Activated CD4-positive, alpha-beta T cell treated with anti-CD3 and anti-CD28 coated beads, Interleukin-2, amount 50 U/mL, for 16 hours (primary cell): ENCODE measurements around the gene GLUD2.
A peak's percentile ranks its signal among the peaks of the same experiment; 100 is the strongest.
"Not testable (repeated sequence)": the region's sequence is repeated elsewhere in the genome, so short reads cannot be mapped to it uniquely, and the experiment has no call there.

ENCODE experiments used
- DNase-seq: peaks from one replicate; pipeline ENCODE4 v3.0.0-alpha.2; 2020

GLUD2 gene

DNA sequence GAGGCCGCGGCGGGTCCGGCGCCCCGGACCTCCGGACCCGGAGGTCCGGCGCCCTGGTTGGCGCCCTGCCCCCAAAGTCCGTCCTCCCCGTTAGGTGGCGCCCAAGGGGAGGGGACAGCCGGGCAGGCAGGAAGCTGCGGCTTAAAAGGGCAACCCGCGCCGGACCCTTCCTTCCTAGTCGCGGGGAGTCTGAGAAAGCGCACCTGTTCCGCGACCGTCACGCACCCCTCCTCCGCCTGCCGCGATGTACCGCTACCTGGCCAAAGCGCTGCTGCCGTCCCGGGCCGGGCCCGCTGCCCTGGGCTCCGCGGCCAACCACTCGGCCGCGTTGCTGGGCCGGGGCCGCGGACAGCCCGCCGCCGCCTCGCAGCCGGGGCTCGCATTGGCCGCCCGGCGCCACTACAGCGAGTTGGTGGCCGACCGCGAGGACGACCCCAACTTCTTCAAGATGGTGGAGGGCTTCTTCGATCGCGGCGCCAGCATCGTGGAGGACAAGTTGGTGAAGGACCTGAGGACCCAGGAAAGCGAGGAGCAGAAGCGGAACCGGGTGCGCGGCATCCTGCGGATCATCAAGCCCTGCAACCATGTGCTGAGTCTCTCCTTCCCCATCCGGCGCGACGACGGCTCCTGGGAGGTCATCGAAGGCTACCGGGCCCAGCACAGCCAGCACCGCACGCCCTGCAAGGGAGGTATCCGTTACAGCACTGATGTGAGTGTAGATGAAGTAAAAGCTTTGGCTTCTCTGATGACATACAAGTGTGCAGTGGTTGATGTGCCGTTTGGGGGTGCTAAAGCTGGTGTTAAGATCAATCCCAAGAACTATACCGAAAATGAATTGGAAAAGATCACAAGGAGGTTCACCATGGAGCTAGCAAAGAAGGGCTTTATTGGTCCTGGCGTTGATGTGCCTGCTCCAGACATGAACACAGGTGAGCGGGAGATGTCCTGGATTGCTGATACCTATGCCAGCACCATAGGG, at the start of gene GLUD2:
TSS of gene GLUD2 (plus strand) at position 170 of the 979 bp plus-strand sequence. CDS start at position 245, 75 bp downstream.
- DNase-seq: peak; percentile 16

DNA sequence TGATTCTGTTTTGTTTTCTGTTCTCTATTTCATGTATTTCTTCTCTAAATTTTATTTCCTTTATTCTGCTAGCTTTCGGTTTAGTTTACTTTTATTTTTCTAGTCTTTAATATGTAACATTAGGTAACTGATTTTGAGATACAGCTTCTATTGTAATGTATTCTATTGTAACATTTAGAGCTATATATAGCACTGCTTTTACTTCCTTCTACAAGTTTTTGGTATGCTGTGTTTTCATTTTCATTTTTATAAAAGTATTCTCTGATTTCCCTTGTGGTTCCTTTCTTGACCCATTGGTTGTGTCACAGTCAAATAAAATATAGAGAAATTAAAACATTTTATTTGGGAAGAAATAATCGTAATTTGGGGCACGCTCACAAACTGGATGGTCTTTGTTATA, 48.0 kb upstream of the GLUD2 start:
- DNase-seq: no peak

DNA sequence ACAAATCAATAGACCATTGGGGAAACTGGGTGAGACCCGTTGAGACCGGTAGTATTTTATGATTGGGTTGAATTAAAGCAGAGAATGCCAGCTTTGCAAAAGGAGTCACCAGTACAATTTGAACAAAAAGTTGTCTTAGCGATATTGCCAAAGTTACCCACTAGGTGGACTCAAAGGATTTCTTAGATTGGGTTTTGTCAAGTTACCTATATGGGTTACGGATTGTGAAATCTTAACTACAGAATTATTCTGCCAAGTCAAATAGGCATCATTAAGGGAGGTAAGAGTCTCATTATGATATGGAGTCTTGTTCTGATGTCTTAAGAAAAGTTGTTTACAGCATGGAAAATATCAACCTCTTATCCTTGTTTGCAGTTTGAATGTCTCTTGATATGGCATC, 46.8 kb upstream of the GLUD2 start:
- DNase-seq: peak; percentile 12

DNA sequence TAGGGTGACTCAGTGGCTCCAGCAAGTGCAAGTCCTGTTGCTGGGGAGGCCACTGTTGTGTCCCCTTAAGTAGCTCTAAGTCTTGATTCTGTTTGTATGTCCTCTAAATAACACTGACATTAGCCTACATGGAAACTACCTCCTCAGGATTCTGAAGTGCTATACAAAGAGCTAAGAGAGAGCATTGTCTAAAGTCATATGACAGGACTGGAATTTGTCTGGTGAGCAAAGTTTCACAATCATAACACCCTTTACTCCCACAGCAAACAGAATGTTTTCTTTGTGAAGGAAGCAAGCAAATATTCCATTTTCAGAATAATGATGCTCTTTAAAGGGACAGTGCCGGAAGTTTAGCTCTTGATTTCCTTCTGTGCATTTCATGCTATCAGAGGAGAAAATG, 38.5 kb upstream of the GLUD2 start:
- no peak for DNase-seq

DNA sequence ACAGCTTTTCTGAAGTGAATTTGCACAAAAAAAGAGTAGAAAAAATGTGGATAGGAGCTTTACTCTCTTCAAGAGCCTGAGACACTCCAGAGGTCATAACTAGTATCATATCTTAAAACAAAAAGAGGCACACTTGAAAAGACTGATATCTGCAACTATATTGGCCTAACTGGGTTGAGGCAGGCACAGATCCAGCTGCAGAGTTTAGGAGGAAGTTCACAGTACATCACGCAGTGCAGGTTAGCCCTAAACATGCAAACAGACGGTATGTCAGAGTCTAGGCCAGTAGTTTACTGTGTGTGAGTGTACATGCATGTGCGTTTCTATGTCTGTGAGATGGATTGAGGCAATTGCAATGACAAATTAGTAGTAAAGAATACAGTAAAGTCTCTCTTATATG, 37.6 kb upstream of the GLUD2 start:
- no peak for DNase-seq

DNA sequence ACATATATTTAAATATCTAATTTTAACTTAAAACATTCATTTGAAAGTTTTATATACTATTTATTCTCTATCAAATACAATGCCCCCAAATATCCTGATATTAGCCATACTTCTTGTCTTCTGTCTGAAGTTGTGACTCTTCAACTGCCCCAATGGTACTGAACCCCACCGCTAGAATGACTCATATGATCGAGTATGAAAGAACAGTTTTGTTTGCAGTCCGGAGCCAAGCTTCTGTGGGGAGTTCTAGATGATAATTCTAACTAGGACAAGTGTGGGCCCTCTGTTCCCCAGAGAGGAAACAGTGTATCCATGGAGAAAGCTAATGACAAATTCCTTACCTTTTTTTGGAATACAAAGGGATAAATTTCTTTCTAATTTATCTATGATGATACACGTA, 37.2 kb upstream of the GLUD2 start:
- DNase-seq: no peak

DNA sequence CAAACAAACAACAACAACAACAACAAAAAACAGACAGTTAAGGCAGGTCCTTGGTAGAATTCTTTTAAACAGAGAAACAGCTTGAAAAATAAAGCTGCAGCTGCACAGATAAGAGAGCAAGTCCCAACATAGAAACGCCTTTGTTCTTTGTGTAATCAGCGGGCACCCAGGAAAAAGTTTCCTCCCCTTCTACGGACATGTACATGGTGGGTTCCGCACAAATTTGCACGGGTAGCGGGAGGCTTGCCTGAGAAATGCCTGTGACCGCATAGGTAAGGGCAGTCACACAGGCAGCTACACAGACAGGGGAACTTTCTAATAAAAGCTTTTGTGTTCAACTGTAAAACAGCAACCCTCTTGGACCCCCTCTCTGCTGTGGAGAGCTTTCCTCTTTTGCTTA, 36.2 kb upstream of the GLUD2 start:
- DNase-seq: no peak

DNA sequence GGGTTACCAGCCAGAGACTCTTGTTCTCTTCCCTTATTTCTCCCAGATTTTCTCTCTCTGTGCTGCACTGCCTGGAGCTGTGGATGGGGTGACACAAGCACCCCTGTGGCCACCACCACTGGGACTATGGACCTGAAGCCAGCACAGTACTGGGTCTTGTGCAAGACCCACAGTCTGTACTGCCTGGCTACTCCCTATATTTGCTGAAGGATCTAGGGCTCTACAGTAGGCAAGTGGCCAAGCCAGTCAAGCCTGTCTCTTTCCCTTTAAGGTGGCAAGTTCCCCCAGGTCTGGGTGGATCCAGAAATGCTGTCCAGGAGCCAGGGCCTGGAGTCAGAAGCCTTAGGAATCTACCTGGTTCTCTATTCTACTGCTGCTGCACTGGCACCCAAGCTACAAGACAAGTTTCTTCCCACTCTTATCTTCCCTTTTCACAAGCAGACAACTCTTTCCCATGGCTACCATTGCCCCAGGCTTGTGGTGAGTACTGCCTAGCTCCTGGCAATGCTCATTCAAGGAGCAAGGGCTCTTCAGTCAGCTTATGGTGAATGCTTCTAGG, 33.4 kb upstream of the GLUD2 start:
- no peak for DNase-seq

DNA sequence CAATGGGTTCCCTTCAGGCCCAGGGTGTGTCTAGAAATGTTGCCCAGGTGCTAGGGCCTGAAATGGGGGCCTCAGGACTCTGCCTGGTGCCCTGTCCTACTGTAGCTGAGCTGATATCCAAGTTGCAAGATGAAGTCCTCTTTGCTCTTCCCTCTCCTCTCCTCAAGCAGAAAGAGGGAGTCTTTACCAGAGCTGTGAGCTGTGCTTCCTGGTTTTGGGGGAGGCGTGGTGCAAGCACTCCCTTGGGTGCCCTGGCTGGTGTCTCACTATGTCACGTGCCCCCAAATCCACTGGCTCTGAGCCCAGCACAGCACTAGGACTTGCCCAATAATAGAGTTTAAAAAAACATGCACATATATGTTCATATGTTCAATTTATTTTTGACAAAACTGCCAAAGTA, 32.6 kb upstream of the GLUD2 start:
- no peak for DNase-seq

DNA sequence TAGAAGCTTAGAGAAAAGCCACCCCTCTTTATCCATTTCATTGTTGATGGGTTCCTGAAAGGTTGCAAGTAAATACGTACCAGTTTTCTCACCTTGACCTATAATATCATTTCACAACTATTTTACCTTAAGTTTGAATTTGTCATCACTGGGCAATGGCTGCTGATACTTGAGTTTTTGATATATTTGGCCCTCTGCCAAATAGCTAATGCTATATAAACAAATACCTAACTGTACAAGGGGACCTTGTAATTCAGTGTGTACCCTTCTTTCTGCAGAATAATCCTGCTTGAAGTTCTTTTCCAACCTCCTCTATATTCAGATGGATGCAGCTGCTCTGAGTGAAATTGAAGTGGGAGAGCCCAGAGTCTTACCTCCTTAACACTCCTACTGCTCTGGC, 19.0 kb upstream of the GLUD2 start:
- DNase-seq: no peak

DNA sequence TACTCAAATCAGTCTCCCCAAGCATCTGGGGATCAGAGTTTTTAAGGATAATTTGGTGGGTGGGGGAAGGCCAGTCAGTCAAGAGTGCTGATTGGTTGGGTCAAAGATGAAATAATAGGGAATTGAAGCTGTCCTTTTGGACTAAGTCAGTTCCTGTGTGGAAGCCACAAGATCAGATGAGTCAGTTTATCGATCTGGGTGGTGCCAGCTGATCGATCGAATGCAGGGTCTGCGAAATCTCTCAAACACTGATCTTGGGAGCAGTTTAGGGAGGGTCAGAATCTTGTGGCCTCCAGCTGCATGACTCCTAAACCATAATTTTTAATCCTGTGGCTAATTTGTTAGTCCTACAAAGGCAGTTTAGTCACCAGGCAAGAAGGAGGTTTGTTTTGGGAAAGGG, 17.3 kb upstream of the GLUD2 start:
- no peak for DNase-seq

DNA sequence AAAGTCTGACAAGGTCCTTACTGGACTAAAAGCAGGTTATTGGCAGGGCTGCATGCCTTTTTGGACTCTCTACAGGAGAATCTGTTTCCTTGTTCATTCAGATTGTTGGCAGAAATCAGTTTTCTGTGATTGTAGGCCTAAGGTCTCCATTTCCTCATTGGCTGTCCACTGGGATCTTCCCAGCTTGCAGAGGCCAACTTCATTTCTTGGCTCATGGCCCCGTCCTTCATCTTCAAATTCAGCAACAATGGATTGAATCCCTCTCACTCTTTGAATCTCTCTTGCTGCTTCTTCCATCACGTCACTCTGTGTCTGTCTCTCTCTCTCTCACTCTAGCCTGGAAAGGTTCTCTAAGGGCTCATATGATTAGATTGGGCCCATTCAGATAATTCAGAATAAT, 14.9 kb upstream of the GLUD2 start:
- no peak for DNase-seq

DNA sequence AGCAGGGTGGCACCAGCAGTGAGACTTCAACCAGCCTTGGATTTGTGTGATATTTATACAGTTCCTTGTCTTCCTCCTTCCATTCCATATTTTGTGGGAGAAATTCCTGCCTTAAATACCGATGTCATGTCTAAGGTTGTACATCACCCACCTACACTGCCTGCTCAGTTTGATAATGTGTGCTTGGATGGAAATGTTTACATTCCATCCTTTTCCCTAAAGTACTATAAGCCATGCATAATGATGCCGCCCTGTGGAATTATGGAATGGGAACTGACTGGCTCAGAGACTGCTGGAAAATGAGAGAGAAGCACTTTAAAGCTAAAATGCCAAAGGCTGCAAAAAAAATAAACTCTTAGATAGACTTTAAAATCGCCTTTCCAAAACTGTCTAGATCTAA, 11.3 kb upstream of the GLUD2 start:
- no peak for DNase-seq

DNA sequence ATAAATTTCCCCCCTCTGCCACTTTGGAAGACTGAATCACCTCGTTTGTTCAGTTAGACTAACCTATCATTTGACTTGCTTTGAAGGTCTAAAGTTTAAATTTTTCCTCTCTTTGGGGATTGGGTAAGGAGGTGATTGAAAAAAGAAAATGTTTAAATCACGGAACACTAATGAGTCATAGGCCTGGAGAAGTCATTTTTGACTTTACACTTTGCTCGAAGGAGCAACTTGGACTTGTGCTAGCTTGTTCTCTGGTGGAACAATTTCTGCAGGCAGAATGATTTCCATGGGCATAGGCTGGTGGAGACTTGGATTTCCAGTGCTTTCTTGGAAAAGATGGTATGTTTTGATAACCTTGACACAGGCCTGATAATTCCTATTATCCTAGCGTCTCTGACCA, 10.5 kb upstream of the GLUD2 start:
- no peak for DNase-seq

DNA sequence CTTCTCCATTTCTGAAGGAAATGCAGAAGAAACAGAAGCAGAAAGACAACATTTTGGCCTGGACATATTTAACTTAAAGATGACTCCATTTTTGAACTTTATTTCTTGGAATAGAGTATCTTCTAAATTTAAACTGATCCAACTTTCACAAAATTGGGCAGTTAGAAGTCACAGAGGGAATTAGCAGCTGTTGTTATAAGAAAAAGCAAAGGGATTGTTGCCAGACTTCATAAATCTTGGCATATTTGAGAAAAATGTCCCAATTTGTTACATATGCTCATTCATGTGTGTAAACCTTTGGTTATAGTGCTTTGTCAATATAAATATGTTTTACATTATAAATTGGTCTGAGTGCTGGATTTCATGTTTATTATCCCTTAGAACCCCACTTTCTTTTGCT, 3.4 kb downstream of the GLUD2 start:
- no peak for DNase-seq

DNA sequence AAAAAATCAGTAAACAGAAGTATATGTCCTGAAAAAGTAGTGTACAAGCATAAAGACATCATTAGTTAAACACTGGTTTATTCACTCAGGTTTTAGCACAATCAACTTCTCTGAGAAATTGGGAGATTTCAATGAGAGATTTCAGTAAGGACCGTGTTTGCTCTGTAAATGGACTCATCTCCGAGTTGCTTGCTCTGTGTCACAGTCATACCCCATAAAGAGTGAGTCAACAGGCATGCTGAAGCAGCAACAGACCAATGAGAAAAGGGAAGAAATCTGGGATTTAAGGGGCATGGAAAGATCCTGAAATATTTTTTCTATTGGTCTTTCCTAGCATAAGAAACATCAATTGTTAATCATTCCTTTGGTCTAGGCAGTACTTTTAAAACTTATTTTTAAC, 4.7 kb downstream of the GLUD2 start:
- no peak for DNase-seq

DNA sequence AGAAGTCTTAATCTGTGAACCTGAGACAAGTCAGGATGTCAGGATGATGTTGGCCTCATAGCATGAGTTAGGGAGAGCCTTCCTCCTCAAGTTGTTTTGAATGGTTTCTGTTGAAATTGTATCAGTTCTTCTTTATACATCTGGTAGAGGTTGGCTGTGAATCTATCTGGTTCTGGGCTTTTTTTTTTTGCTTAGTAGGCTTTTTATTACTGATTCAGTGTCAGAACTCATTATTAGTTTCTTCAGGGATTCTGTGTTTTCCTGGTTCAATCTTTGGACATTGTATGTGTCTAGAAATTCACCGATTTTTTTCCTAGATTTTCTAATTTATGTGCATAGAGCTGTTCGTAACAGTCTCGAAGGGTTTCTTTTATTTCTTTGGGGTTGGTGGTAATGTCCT, 14.9 kb downstream of the GLUD2 start:
- no peak for DNase-seq

DNA sequence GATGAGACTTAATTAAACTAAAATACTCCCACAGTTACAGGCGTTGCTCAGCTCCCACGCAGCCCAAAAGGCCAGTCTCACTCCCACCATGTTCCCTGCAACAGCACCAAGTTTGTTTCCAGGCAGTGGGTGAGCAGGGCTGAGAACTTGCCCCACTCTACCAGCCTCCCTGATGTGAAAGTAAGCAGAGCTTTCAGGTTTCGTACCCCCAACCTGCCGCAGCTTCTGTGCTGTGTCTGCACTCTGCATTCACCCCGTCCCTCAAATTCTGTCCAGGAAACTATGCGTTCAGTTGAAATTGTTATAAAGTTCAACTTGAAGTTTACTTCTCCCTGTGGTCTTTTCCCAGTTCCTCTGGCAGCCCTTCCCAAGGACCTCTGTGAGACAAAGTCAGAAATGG, 17.2 kb downstream of the GLUD2 start:
- DNase-seq: no peak

DNA sequence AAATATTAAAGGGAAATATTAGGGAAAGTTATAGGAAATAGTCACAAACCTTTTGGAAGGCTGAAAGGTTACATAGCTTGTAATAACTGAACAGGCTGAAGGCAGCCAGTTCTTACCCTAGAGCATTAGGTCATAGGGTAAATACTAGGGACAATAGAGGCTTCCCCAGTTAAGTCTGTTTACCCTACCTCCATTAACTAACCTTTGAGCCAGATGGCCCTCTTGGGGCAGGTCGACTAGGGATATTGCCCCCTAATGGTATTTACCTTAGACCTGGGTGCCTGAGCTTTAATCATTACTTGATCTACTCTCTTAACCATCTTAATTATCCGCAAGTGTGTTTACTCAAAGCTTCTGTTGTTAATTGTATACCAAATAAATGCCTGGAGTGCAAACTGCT, 36.8 kb downstream of the GLUD2 start:
- DNase-seq: not testable (repeated sequence)

DNA sequence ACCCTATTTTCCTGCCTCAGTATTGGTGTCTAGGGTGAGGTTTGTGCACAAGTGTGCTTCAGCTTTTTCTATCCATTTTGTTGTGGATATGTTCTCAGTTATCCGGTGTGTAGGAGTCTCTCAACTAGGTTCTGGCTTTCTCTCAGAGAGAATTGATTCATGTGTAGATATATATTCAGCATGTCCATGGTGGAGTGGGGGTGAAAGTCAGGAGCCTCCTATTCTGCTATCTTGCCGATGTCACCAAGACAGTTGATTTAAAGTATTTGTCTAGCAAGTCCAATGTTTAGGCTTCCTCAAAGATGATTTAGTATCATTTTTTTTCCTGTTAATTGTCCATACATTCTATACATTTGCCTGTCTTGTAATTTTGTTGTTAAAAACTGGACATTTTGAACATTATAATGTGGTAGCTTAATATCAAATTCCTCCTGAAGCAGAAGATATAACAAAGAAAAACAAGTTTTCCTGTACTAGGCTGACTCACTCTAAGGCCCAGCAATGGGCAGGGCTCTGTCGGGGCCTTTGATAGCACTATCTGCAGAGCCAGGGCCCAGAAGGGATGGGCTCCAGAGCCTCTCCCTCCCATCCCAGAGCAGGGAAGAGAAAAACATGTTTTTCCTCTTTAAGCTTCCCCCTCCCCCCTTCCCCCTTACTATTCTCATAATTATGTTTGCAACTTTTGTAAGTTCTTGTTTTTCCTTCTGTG, 37.6 kb downstream of the GLUD2 start:
- DNase-seq: no peak

DNA sequence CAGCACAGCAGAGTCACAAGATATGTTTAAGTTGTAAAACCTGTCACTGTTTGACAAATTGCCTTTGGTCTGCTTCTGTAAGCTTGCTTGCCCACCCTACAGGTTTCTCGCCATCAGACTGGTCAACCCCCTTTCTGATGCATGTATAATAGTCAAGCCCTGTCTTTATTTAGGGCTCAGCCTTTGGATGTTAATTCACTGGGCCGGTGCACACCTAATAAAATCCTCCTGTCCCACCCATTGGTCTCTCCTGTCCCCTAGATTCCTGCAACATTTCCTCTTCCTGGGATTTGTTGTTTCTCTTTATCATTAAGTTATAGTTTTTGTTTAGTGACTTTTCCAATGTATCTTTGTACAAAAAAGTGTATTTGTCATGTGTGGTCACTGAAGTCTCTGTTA, 38.2 kb downstream of the GLUD2 start:
- DNase-seq: no peak

DNA sequence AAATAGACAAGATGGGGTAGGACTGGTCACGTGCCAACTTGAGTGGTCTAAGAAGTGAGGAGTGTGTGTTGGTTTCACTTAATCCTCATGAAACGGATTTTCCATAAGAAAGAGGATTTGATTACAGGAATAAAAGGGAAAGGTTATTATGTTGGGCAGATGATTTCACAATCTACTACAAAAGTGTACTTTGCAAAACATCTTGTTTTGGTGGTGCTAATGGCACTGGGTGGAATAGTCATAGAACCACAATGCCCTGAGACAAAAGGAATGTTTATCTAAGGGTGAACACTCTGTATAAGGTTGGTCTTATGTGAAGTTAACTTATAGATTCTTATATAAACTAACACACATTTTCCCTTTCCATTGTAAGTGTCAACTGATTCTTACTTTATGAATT, 45.6 kb downstream of the GLUD2 start:
- DNase-seq: no peak
